Measurements from ENCODE around the gene SLC38A9.

- TF ChIP-seq NR3C1 (CRISPR knock-in tag; conservative IDR thresholded peaks at IDR 0.05; ENCODE audit: low read depth) = no peak
- TF ChIP-seq E2F1 (CRISPR knock-in tag; IDR thresholded peaks at IDR 0.05) = no peak
- no peak for TF ChIP-seq CTCF (IDR thresholded peaks at IDR 0.05)
- no peak for TF ChIP-seq ATF3 (CRISPR knock-in tag; conservative IDR thresholded peaks at IDR 0.05)
- no peak for TF ChIP-seq ATF2 (CRISPR knock-in tag; IDR thresholded peaks at IDR 0.05; ENCODE audit: borderline replicate concordance, low read depth)
- no peak for TF ChIP-seq CREB1 (CRISPR knock-in tag; IDR thresholded peaks at IDR 0.05)
- TF ChIP-seq MAX (CRISPR knock-in tag; IDR thresholded peaks at IDR 0.05) = no peak
- no peak for TF ChIP-seq STAT6 (CRISPR knock-in tag; conservative IDR thresholded peaks at IDR 0.05; ENCODE audit: low read depth)
Observed at GRCh38 chr5:55609413-55609812, 102.7 kb downstream of the SLC38A9 start.

Data from WTC11 (cell line).